ENCODE data around the gene PRKN. TPM values are rescaled to one million over a fixed set of nuclear protein-coding genes. Genes with fewer than 3 reads are reported as not detected.

PRKN gene
- total and polyA plus RNA-seq, 8 donors: 0.82 to 7.2 (median 2.9) TPM

GRCh38 chr6:161300823-161301222 lies 1426.7 kb downstream of the PRKN start:
- Histone ChIP-seq H3K4me1 (no peaks in the 10 kb centered on the region), H3K27me3 (no peaks in the 10 kb centered on the region), H3K27ac (no peak overlapping the region), H3K36me3 (no peaks in the 10 kb centered on the region), H3K9me3 (no peaks in the 10 kb centered on the region), H3K4me3 (no peak overlapping the region)
- no peak for TF ChIP-seq CTCF (IDR thresholded peaks at IDR 0.05)
- no peak for FAIRE-seq
- intact Hi-C loops (cut with DNase I): no loop called here
- no peak for ATAC-seq
- DNase-seq: no peak

- no peaks in the 10 kb centered on the region for H3K9me3 ChIP-seq
- no peak for FAIRE-seq
- no peak for TF ChIP-seq CTCF (IDR thresholded peaks at IDR 0.05)
- H3K4me1 ChIP-seq: no peaks in the 10 kb centered on the region
- no peak for ATAC-seq
- no peaks in the 10 kb centered on the region for H3K27me3 ChIP-seq
- no peaks in the 10 kb centered on the region for H3K36me3 ChIP-seq
- no peak overlapping the region for H3K4me3 ChIP-seq
- 89 to 91% methylated on average over 4 of the region's 4 CpGs for WGBS, 2 donors
- DNase-seq: no peak
- no peak overlapping the region for H3K27ac ChIP-seq
- intact Hi-C loops (cut with DNase I): no loop called here
These were observed 1427.8 kb downstream of the PRKN start for GRCh38 chr6:161299726-161300125.

Other genes with a start within 250 kb of the PRKN start
- 1 to 10 TPM; 2.5 to 6.9 (median 3.2) TPM for gene PACRG, start 208 bp upstream of the PRKN start, total RNA-seq
- gene PACRG, start 208 bp upstream of the PRKN start, polyA plus RNA-seq: 1 to 10 TPM; 3.7 to 7.1 TPM

Data from pancreas (tissue), 10 donors.